HL-60 (cell line): ENCODE data around the gene SDCBP2.

Experiments used
- DNase-seq, 2 experiments: peaks; one replicate each; pipeline ENCODE4 v3.0.0-alpha.2; 2010 to 2020; ENCODE audit warnings: low read depth in 1 of 2, low spot score in 1 of 2
- H3K27ac ChIP-seq: fragments of 250-450 bp; sonication (Bioruptor Pico); replicated peaks from 2 replicates; pipeline ENCODE4 v1.5.1; 2020; ENCODE audit warnings: mild to moderate bottlenecking, moderate library complexity
- H3K27me3 ChIP-seq: fragments of 250-450 bp; sonication (Bioruptor Pico); 2 replicates; pipeline ENCODE4 v1.5.1; 2021; ENCODE audit warnings: mild to moderate bottlenecking, moderate library complexity; ENCODE audit not compliant: insufficient read depth, poor library complexity, severe bottlenecking
- H3K4me3 ChIP-seq: replicated peaks from 2 replicates; pipeline ENCODE4 v1.5.1; 2011; ENCODE audit warnings: mild to moderate bottlenecking, control low read depth, low read length; ENCODE audit not compliant: insufficient read depth
- GABPA ChIP-seq: IDR thresholded peaks from 2 replicates; pipeline ENCODE4 v1.6.1; 2012; ENCODE audit warnings: low read depth
- POLR2AphosphoS5 ChIP-seq: IDR thresholded peaks from 2 replicates; pipeline ENCODE4 v1.6.1; 2012; ENCODE audit warnings: low read depth
- SPI1 ChIP-seq: IDR thresholded peaks from 2 replicates; pipeline ENCODE4 v1.6.1; 2012; ENCODE audit warnings: low read depth, mild to moderate bottlenecking, borderline replicate concordance
- TF ChIP-seq, protein P1 (sequence below): IDR thresholded peaks from 2 replicates; pipeline ENCODE4 v1.6.1; 2012; ENCODE audit warnings: low read depth; ENCODE audit not compliant: insufficient replicate concordance
- TF ChIP-seq, protein P2 (sequence below): IDR thresholded peaks from one replicate; pipeline ENCODE4 v1.5.1; 2011; ENCODE audit warnings: low read length, control low read depth, inconsistent platforms; ENCODE audit not compliant: insufficient read depth

The SDCBP2 gene

GRCh38 chr20:1341561-1342265 lies 12.8 kb upstream of the SDCBP2 start:
- Histone ChIP-seq H3K27ac (no peak overlapping the region), H3K4me3 (no peak overlapping the region), H3K27me3 (no peaks in the 10 kb centered on the region)
- DNase-seq: no peak
- TF ChIP-seq POLR2AphosphoS5 (no peak), SPI1 (no peak)
- TF ChIP-seq, protein P1, sequence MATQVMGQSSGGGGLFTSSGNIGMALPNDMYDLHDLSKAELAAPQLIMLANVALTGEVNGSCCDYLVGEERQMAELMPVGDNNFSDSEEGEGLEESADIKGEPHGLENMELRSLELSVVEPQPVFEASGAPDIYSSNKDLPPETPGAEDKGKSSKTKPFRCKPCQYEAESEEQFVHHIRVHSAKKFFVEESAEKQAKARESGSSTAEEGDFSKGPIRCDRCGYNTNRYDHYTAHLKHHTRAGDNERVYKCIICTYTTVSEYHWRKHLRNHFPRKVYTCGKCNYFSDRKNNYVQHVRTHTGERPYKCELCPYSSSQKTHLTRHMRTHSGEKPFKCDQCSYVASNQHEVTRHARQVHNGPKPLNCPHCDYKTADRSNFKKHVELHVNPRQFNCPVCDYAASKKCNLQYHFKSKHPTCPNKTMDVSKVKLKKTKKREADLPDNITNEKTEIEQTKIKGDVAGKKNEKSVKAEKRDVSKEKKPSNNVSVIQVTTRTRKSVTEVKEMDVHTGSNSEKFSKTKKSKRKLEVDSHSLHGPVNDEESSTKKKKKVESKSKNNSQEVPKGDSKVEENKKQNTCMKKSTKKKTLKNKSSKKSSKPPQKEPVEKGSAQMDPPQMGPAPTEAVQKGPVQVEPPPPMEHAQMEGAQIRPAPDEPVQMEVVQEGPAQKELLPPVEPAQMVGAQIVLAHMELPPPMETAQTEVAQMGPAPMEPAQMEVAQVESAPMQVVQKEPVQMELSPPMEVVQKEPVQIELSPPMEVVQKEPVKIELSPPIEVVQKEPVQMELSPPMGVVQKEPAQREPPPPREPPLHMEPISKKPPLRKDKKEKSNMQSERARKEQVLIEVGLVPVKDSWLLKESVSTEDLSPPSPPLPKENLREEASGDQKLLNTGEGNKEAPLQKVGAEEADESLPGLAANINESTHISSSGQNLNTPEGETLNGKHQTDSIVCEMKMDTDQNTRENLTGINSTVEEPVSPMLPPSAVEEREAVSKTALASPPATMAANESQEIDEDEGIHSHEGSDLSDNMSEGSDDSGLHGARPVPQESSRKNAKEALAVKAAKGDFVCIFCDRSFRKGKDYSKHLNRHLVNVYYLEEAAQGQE: no peak
- TF ChIP-seq, protein P2, sequence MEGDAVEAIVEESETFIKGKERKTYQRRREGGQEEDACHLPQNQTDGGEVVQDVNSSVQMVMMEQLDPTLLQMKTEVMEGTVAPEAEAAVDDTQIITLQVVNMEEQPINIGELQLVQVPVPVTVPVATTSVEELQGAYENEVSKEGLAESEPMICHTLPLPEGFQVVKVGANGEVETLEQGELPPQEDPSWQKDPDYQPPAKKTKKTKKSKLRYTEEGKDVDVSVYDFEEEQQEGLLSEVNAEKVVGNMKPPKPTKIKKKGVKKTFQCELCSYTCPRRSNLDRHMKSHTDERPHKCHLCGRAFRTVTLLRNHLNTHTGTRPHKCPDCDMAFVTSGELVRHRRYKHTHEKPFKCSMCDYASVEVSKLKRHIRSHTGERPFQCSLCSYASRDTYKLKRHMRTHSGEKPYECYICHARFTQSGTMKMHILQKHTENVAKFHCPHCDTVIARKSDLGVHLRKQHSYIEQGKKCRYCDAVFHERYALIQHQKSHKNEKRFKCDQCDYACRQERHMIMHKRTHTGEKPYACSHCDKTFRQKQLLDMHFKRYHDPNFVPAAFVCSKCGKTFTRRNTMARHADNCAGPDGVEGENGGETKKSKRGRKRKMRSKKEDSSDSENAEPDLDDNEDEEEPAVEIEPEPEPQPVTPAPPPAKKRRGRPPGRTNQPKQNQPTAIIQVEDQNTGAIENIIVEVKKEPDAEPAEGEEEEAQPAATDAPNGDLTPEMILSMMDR: no peak

- no peaks in the 10 kb centered on the region for H3K27me3 ChIP-seq
- H3K4me3 ChIP-seq: no peak overlapping the region
- no peak for TF ChIP-seq SPI1
- TF ChIP-seq, protein P2: no peak
- no peak for TF ChIP-seq POLR2AphosphoS5
- TF ChIP-seq GABPA: no peak
- TF ChIP-seq, protein P1: no peak
- no peak for DNase-seq
- H3K27ac ChIP-seq: no peak overlapping the region
These were observed 9.9 kb upstream of the SDCBP2 start for GRCh38 chr20:1338801-1339200.

DNA sequence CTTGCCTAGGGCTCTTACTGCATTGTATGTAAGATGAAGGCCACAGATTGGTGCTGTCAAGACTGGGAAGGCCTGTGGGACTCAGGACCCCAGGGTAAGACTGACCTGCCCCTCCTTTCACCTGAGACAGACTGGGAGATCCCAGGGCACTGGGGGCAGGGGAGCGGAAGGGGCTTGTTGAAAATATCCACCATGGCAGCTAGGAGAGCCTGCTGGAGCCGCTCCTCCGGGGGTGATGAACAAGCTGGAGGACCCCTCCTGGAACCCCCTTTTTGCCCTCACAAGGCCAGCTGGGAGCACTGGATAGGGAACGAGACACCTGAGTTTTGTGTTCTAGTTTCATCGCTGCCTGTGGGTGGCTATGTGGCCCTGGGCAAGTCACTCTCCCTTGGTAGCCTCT lies 9.2 kb upstream of the SDCBP2 start:
- no peak overlapping the region for H3K27ac ChIP-seq
- no peak for DNase-seq
- H3K4me3 ChIP-seq: no peak overlapping the region
- TF ChIP-seq SPI1 (no peak), POLR2AphosphoS5 (no peak), GABPA (no peak)
- TF ChIP-seq, protein P1: no peak
- TF ChIP-seq, protein P2: no peak
- no peaks in the 10 kb centered on the region for H3K27me3 ChIP-seq
